Kidney (tissue), 14 donors: ENCODE results near the gene ASB6. TPM values are rescaled to one million over a fixed set of nuclear protein-coding genes. Genes with fewer than 3 reads are reported as not detected.

Experiments used
- DNase-seq, 5 donors: peaks; one replicate each; pipeline ENCODE4 v3.0.0-alpha.2; 2013 to 2020
- FAIRE-seq: peaks from 2 replicates; lab custom pipeline; 2012; peaks lifted over from hg19 to GRCh38; lab: Jason Lieb, UNC
- H3K27ac ChIP-seq, 2 donors: one replicate each; pipeline ENCODE4 v1.7.0; 2013; ENCODE audit warnings: low read depth in 2 of 2, low read length in 2 of 2, inconsistent platforms in 1 of 2
- H3K27me3 ChIP-seq: one replicate; pipeline ENCODE4 v1.7.1; 2013; ENCODE audit warnings: low read length, inconsistent platforms; ENCODE audit not compliant: control insufficient read depth, insufficient read depth
- H3K36me3 ChIP-seq, 3 donors: one replicate each; pipeline versions ENCODE4 v1.7.0 to v1.7.1; 2013; ENCODE audit warnings: low read length in 3 of 3, control low read depth in 1 of 3, inconsistent platforms in 1 of 3; ENCODE audit not compliant: insufficient read depth in 3 of 3, control insufficient read depth in 2 of 3
- H3K4me1 ChIP-seq, 3 donors: one replicate each; pipeline versions ENCODE4 v1.7.0 to v1.7.1; 2013; ENCODE audit warnings: low read length in 3 of 3, inconsistent platforms in 1 of 3, low read depth in 1 of 3; ENCODE audit not compliant: control insufficient read depth in 2 of 3, insufficient read depth in 2 of 3
- H3K4me3 ChIP-seq, 3 donors: one replicate each; pipeline versions ENCODE4 v1.7.0 to v1.8.1; 2013; ENCODE audit warnings: low read length in 3 of 3, control low read depth in 1 of 3, inconsistent platforms in 1 of 3
- H3K9ac ChIP-seq, 3 donors: one replicate each; pipeline versions ENCODE4 v1.7.0 to v1.7.1; 2013; ENCODE audit warnings: low read length in 3 of 3, control low read depth in 1 of 3, inconsistent platforms in 1 of 3
- H3K9me3 ChIP-seq, 3 donors: one replicate each; pipeline versions ENCODE4 v1.7.0 to v1.7.1; 2013; ENCODE audit warnings: low read length in 3 of 3, control low read depth in 1 of 3, inconsistent platforms in 1 of 3; ENCODE audit not compliant: control insufficient read depth in 2 of 3, insufficient read depth in 1 of 3
- CTCF ChIP-seq: IDR thresholded peaks from 3 replicates; pipeline ENCODE4 v1.5.1; 2012; ENCODE audit warnings: mild to moderate bottlenecking, moderate library complexity, borderline replicate concordance; ENCODE audit not compliant: insufficient read depth; ENCODE audit errors: extremely low read depth
- intact Hi-C: fragments of 100-400 bp; cut with DNase I; formaldehyde crosslinking; loops from one replicate; pipeline ENCODE4 v1.11.1; 2022
- polyA plus RNA-seq: library from polyadenylated mRNA; stranded (reverse); fragments of 350-450 nt; fragmentation: Illumina TruSeq; extraction: RNeasy Lipid Tissue Mini Kit (QIAGEN cat#74804); gene quantifications from one replicate; pipeline ENCODE4 v1.2.3, GENCODE V29; 2014; ENCODE audit warnings: low read depth, low replicate concordance; ENCODE audit not compliant: insufficient read depth
- total RNA-seq: library from RNA; stranded (reverse); fragmentation: NEBNext Ultra II Directional; extraction: Animal tissue kit (Norgen Biotek cat#: 25700); gene quantifications from one replicate; pipeline ENCODE4 v1.2.1, GENCODE V29; 2021
- donor health status: control.
- donor health status: control.
- donor health status: control.
- donor health status: control.
- donor health status: control.
- donor health status: DM: yes; HTN: yes; CAD: no.
- donor health status: Normal renal cell carcinoma (clear cell type).

ASB6 gene
- total and polyA plus RNA-seq, 2 donors from 2014 or later: 18.1 to 22.5 TPM

- TF ChIP-seq CTCF: no peak
- H3K4me1 ChIP-seq: peaks cover 0 to 5% (median 0%) of the 10 kb centered on the region in 3 donors
- H3K36me3 ChIP-seq: no peaks in the 10 kb centered on the region
- no peak overlapping the region for H3K4me3 ChIP-seq
- no peak overlapping the region for H3K9ac ChIP-seq
- intact Hi-C loops: loop anchor here (10.0 kb wide), 1 partner anchor 139 kb away; no protein-coding TSS in a partner anchor
- H3K27me3 ChIP-seq: no peaks in the 10 kb centered on the region
- no peak overlapping the region for H3K27ac ChIP-seq
- FAIRE-seq (no peak), DNase-seq (no peak)
- H3K9me3 ChIP-seq: no peaks in the 10 kb centered on the region
Measured at GRCh38 chr9:129646252-129646651, 4.3 kb upstream of the ASB6 start.

- peaks cover 0 to 18% (median 8%) of the 10 kb centered on the region in 3 donors for H3K4me1 ChIP-seq
- intact Hi-C loops: loop anchor here (10.0 kb wide), 1 partner anchor 140 kb away; no protein-coding TSS in a partner anchor
- TF ChIP-seq CTCF: no peak
- no peak overlapping the region for H3K27ac ChIP-seq
- H3K9me3 ChIP-seq: no peaks in the 10 kb centered on the region
- FAIRE-seq (no peak), DNase-seq (no peak)
- H3K4me3 ChIP-seq: no peak overlapping the region
- H3K9ac ChIP-seq: no peak overlapping the region
- no peaks in the 10 kb centered on the region for H3K27me3 ChIP-seq
- no peaks in the 10 kb centered on the region for H3K36me3 ChIP-seq
Measured at GRCh38 chr9:129644902-129645301, 3.0 kb upstream of the ASB6 start.

- intact Hi-C loops: loop anchor here (10.0 kb wide), 1 partner anchor 140 kb away; no protein-coding TSS in a partner anchor
- FAIRE-seq (no peak), DNase-seq (no peak)
- Histone ChIP-seq H3K36me3 (peaks cover 0 to 1% (median 0%) of the 10 kb centered on the region in 3 donors), H3K27ac (no peak overlapping the region), H3K27me3 (no peaks in the 10 kb centered on the region), H3K9me3 (no peaks in the 10 kb centered on the region), H3K4me1 (peaks cover 0 to 23% (median 8%) of the 10 kb centered on the region in 3 donors), H3K4me3 (no peak overlapping the region), H3K9ac (no peak overlapping the region)
- no peak for TF ChIP-seq CTCF
Measured at GRCh38 chr9:129644365-129644764, 2.4 kb upstream of the ASB6 start.

- intact Hi-C loops: loop anchor here (10.0 kb wide), 1 partner anchor 141 kb away; no protein-coding TSS in a partner anchor
- no peak for TF ChIP-seq CTCF
- FAIRE-seq (no peak), DNase-seq (no peak)
- Histone ChIP-seq H3K36me3 (peaks cover 0 to 8% (median 1%) of the 10 kb centered on the region in 3 donors), H3K9me3 (no peaks in the 10 kb centered on the region), H3K4me3 (no peak overlapping the region), H3K4me1 (peaks cover 0 to 28% (median 8%) of the 10 kb centered on the region in 3 donors), H3K27ac (no peak overlapping the region), H3K9ac (no peak overlapping the region), H3K27me3 (no peaks in the 10 kb centered on the region)
Measured at GRCh38 chr9:129643706-129644105, 1.8 kb upstream of the ASB6 start.
